GM13977 (cell line): ENCODE measurements around the gene RASD1.
"Not testable (repeated sequence)": the region's sequence is repeated elsewhere in the genome, so short reads cannot be mapped to it uniquely, and the experiment has no call there.

ENCODE experiments used
- DNase-seq: peaks from one replicate; pipeline ENCODE4 v3.0.0; 2012; ENCODE audit warnings: low spot score
- in situ Hi-C: fragments of 300-500 bp; cut with MboI; formaldehyde crosslinking; loops from one replicate; pipeline ENCODE4 v1.12.0; 2022; ENCODE audit warnings: low sequenced_read_pairs, low pct_unique_long_range_greater_than_20kb, mixed read lengths, inconsistent platforms; ENCODE audit not compliant: unreplicated experiment
- TF ChIP-seq, protein P1 (sequence below): IDR thresholded peaks from 2 replicates; pipeline ENCODE4 v1.5.1; 2012; ENCODE audit warnings: mild to moderate bottlenecking, control low read depth; ENCODE audit not compliant: insufficient read depth; ENCODE audit errors: extremely low read depth, missing control alignments

The RASD1 gene

DNA sequence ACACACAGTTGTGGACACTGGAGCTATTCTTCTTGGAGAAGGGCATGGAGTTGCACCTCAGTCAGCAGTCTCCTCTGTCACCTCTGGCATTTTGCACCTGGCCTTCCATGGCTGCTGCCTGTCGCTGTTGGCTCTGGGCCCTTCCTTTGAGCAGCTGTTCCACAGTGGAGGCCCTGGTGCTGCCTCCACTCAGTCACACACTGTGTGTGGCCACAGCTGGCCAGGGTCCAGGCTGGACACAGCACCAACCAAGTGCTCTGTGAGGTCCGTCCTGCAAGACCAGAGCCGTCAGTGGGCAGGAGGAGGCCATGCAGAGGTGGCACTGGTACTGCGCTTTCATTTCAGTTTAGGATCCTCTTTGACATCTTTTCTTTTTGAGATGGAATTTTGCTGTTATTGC lies 41.0 kb downstream of the RASD1 start:
- no peak for DNase-seq
- TF ChIP-seq, protein P1, sequence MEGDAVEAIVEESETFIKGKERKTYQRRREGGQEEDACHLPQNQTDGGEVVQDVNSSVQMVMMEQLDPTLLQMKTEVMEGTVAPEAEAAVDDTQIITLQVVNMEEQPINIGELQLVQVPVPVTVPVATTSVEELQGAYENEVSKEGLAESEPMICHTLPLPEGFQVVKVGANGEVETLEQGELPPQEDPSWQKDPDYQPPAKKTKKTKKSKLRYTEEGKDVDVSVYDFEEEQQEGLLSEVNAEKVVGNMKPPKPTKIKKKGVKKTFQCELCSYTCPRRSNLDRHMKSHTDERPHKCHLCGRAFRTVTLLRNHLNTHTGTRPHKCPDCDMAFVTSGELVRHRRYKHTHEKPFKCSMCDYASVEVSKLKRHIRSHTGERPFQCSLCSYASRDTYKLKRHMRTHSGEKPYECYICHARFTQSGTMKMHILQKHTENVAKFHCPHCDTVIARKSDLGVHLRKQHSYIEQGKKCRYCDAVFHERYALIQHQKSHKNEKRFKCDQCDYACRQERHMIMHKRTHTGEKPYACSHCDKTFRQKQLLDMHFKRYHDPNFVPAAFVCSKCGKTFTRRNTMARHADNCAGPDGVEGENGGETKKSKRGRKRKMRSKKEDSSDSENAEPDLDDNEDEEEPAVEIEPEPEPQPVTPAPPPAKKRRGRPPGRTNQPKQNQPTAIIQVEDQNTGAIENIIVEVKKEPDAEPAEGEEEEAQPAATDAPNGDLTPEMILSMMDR: no peak
- in situ Hi-C loops: no loop called here

DNA sequence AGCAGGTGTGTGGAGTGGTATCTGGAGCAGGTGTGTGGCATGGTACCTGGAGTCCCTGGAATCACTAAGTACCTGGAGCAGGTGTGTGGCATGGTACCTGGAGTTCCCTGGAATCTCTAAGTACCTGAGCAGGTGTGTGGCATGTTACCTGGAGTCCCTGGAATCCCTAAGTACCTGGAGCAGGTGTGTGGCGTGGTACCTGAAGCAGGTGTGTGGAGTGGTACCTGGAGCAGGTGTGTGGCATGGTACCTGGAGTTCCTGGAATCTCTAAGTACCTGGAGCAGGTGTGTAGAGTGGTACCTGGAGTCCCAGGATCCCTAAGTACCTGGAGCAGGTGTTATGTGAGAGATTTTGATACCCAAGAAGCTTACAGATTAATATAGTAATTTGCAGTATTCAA lies 41.5 kb downstream of the RASD1 start:
- DNase-seq, in situ Hi-C loops: not testable (repeated sequence)

DNA sequence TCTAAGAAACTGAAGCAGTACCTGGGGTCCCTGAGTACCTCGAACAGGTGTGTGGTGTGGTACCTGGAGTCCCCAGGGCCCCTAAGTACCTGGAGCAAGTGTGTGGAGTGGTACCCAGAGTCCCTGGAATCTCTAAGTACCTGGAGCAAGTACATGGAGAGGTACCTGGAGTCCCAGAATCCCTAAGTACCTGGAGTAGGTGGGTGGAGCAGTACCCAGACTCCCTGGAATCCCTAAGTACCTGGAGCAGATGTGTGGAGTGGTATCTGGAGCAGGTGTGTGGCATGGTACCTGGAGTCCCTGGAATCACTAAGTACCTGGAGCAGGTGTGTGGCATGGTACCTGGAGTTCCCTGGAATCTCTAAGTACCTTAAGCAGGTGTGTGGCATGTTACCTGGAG lies 41.9 kb downstream of the RASD1 start:
- TF ChIP-seq, protein P1: no peak
- DNase-seq: no peak
- in situ Hi-C loops: no loop called here

DNA sequence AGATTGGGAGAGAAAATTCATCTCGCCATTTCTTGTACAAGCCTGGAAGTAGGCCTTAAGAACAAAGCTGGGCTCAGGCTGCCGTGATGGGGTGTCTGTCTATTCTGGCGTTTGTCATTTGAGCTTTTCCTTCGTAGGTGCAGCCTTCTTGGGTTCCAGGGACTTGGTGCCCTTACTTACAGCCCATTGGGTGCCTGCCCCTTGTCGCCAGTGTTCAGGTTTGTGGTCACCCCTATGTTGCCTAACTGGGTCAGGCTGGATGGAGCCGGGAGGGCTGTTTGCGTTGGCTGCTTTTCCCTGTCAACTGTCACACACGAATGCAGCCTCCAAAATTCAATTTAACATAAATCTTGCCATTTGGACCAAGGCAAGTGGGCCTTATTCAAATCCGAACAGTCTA lies 43.1 kb downstream of the RASD1 start:
- in situ Hi-C loops: no loop called here
- DNase-seq: no peak
- TF ChIP-seq, protein P1: no peak

DNA sequence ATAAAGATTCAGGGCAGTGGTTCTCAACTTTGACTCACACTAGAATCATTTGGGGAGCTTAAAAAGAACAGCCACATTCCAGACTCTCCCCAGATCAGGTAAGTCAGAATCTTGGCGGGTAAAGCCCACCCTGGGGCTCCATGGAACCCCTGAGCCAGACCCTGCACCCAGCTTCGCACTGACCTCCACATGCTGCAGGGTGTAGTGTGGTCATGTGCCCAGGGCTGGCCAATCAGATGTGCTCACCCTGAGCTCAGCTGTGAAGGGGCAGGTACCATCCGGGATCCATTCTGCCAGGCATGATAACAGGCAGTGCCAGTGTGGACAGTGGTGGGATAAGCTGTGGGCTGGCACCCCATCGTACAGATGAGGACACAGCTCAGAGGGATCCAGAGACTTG lies 47.5 kb downstream of the RASD1 start:
- TF ChIP-seq, protein P1: no peak
- in situ Hi-C loops: no loop called here
- no peak for DNase-seq

DNA sequence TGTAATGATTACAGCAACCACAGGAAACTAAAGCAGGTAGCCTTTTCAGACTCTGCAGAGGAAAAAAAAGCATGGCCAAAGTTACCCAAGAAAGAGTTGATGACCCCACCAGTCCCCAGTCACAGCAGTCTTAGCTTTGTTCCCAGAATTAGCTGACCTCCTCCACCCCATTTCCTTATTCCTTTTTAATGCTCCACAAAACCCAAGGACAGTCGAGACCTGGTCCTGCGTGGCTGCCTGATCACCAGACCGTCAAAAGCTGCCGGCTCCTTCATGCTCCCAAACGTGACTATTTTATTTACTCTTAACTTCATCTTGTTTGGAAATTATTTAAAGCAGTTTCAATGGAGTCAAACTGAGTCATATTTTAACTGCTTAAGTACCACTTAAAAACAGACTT lies 48.1 kb downstream of the RASD1 start:
- in situ Hi-C loops: no loop called here
- no peak for DNase-seq

DNA sequence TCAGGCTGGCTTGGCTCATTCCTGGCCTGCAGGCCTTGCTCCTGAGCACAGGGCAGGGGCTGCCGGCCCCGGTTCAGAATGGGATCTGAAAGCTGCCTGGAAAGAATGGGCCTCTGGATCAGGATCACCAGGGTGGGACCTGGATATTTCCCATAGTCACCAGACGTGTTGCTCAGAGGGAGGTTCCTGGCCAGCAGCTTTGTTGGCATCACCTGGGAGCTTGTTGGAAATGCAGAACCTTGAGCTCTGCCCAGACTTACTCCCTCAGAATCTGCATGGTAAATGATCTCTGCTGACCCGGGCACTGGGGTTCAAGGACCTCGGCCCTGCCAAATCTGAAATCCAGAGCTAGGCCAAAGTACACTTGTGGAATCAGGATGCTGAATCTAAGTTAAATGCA lies 48.9 kb downstream of the RASD1 start:
- in situ Hi-C loops: no loop called here
- TF ChIP-seq, protein P1: no peak
- no peak for DNase-seq

More for the DNA sequence above, 48.1 kb downstream of the RASD1 start:
- TF ChIP-seq, protein P1: no peak
